A673 (cell line): ENCODE results near the gene PGA3.

ENCODE experiments used
- EZH2 ChIP-seq: fragments of 200-600 bp; sonication (generic); IDR thresholded peaks from 2 replicates; pipeline ENCODE4 v1.6.1; 2017; ENCODE audit warnings: borderline replicate concordance, low read depth, mild to moderate bottlenecking, mixed read lengths, antibody characterized with exemption, low read length; ENCODE audit not compliant: poor library complexity, severe bottlenecking
- TF ChIP-seq, protein P1 (sequence below): fragments of 300-800, 200-600 bp; sonication (generic); conservative IDR thresholded peaks from 2 replicates; pipeline ENCODE4 v1.5.1; 2017; ENCODE audit warnings: low read depth, mild to moderate bottlenecking, antibody characterized with exemption, low read length, moderate library complexity, mixed read lengths

DNA sequence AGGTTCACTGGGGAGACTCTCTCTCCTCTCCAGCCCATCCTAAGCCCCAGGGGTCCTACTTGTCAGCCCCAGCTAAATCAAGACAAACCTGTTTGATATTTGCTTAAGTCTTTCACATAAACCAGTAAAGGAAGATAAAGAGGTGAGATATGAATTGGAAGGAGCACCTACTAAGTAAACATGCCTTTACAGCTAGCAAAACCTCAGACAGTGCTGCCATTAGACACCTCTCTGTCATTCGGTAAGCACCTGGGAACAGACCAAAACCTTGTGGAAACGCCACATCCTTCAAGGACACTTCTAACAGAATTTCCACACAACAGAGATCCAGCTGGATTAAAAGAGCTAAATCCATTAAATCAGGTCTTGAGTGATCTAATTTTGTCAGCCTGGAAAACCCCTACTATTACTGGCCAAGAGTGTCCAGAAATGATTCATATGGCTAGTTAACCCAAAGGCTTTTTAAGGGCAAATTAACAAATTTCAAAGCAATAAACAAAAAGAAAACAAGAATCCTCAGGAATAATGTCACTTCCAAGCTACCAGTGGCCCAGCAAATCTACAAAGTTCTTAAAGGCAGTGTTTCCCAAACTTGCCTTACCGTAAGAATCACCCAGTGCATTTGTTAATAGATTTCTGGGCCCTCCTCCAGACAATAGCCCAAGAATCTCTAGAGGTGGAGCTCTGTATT lies 44.5 kb upstream of the PGA3 start:
- no peak for TF ChIP-seq EZH2
- TF ChIP-seq, protein P1, sequence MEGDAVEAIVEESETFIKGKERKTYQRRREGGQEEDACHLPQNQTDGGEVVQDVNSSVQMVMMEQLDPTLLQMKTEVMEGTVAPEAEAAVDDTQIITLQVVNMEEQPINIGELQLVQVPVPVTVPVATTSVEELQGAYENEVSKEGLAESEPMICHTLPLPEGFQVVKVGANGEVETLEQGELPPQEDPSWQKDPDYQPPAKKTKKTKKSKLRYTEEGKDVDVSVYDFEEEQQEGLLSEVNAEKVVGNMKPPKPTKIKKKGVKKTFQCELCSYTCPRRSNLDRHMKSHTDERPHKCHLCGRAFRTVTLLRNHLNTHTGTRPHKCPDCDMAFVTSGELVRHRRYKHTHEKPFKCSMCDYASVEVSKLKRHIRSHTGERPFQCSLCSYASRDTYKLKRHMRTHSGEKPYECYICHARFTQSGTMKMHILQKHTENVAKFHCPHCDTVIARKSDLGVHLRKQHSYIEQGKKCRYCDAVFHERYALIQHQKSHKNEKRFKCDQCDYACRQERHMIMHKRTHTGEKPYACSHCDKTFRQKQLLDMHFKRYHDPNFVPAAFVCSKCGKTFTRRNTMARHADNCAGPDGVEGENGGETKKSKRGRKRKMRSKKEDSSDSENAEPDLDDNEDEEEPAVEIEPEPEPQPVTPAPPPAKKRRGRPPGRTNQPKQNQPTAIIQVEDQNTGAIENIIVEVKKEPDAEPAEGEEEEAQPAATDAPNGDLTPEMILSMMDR = no peak
